ENCODE data around the gene TMEM19.
A peak's percentile ranks its signal among the peaks of the same experiment; 100 is the strongest.

TMEM19 gene

DNA sequence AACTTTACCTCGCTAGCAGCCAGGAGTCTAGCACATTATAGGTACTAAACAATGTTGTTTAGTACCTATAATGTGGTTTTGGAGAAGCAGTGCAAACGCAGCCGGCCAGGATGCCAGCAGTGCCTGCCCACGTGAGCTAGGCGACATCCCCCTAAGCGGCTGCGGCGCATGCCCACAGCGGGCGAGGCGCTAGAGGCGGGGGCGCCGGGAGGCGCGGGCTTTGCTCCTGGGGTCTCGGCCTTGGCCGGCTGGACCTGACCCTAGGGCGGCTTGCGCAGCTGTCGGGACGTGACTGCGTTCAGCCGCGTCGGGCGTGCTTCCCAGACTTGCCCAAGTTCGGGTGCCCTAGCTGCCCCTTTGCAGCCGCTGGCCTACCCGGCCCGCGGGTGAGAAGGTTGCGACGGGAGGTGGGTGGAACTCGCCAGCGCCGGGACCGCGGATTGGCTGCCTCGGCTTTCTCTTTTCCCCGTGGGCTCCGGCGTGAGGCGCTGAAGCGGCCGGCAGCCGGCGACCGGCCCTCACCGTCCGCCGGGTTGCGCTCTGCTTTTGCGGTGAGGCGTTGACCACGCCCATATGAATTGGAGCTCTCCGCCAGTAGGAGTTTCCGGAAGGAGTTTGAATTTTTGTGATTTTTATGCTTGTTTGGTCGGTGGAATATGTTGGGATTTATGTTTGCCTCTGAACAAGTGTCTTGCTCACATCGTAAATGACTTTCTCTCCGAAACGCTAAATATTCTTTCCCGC, at the start of gene TMEM19:
Gene TMEM19 (plus strand): TSS at position 169 of the 744 bp plus-strand sequence. CDS start 599 bp downstream, outside the sequence.
- DNase-seq (ENCODE audit: low read depth) = no peak
- H3K4me3 ChIP-seq (ENCODE audit: control insufficient read depth, low read depth, low read length) = peak within 1 kb of the TSS; percentile 70
- TF ChIP-seq, protein P1, sequence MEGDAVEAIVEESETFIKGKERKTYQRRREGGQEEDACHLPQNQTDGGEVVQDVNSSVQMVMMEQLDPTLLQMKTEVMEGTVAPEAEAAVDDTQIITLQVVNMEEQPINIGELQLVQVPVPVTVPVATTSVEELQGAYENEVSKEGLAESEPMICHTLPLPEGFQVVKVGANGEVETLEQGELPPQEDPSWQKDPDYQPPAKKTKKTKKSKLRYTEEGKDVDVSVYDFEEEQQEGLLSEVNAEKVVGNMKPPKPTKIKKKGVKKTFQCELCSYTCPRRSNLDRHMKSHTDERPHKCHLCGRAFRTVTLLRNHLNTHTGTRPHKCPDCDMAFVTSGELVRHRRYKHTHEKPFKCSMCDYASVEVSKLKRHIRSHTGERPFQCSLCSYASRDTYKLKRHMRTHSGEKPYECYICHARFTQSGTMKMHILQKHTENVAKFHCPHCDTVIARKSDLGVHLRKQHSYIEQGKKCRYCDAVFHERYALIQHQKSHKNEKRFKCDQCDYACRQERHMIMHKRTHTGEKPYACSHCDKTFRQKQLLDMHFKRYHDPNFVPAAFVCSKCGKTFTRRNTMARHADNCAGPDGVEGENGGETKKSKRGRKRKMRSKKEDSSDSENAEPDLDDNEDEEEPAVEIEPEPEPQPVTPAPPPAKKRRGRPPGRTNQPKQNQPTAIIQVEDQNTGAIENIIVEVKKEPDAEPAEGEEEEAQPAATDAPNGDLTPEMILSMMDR (IDR thresholded peaks at IDR 0.05; ENCODE audit: control insufficient read depth, insufficient read depth, low read depth, low read length, missing control alignments) = peak; percentile 24

- H3K4me3 ChIP-seq (ENCODE audit: control insufficient read depth, low read depth, low read length) = no peak overlapping the region
- TF ChIP-seq, protein P1 (IDR thresholded peaks at IDR 0.05; ENCODE audit: control insufficient read depth, insufficient read depth, low read depth, low read length, missing control alignments) = peak; percentile 75
- peak; percentile 28 for DNase-seq (ENCODE audit: low read depth)
Measured at GRCh38 chr12:71636704-71637115, 49.2 kb upstream of the TMEM19 start.

DNA sequence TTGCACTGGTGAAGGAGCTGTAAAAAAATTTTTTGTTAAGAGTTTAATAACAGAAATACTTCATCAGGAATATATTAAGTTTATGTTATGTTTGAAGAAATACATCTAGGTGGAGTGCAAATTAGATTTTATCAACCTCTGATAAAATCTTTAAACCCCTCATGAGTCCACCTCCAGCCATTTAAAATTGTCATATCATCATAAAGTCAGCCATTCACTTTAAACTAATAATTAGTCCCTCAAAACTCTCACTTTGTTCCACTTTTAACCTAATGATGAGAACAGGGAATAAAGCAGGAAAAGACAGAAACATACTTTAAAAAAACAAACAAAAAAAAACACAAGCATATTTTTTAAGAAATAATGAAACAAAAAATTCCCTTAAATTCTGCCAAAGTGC, 47.4 kb upstream of the TMEM19 start:
- TF ChIP-seq, protein P1 (IDR thresholded peaks at IDR 0.05; ENCODE audit: control insufficient read depth, insufficient read depth, low read depth, low read length, missing control alignments) = no peak
- H3K4me3 ChIP-seq (ENCODE audit: control insufficient read depth, low read depth, low read length) = no peak overlapping the region
- no peak for DNase-seq (ENCODE audit: low read depth)

- H3K4me3 ChIP-seq (ENCODE audit: control insufficient read depth, low read depth, low read length) = no peak overlapping the region
- TF ChIP-seq, protein P1 (IDR thresholded peaks at IDR 0.05; ENCODE audit: control insufficient read depth, insufficient read depth, low read depth, low read length, missing control alignments) = no peak
- no peak for DNase-seq (ENCODE audit: low read depth)
Measured at GRCh38 chr12:71639341-71639760, 46.5 kb upstream of the TMEM19 start.

GRCh38 chr12:71640316-71640715, 45.6 kb upstream of the TMEM19 start:
- TF ChIP-seq, protein P1 (IDR thresholded peaks at IDR 0.05; ENCODE audit: control insufficient read depth, insufficient read depth, low read depth, low read length, missing control alignments) = no peak
- no peak overlapping the region for H3K4me3 ChIP-seq (ENCODE audit: control insufficient read depth, low read depth, low read length)
- no peak for DNase-seq (ENCODE audit: low read depth)

GRCh38 chr12:71641390-71641789, 44.5 kb upstream of the TMEM19 start:
- no peak overlapping the region for H3K4me3 ChIP-seq (ENCODE audit: control insufficient read depth, low read depth, low read length)
- TF ChIP-seq, protein P1 (IDR thresholded peaks at IDR 0.05; ENCODE audit: control insufficient read depth, insufficient read depth, low read depth, low read length, missing control alignments) = no peak
- no peak for DNase-seq (ENCODE audit: low read depth)
